H54 (cell line): ENCODE measurements around the gene ASPSCR1.

Experiments used
- DNase-seq: peaks from one replicate; pipeline ENCODE4 v3.0.0; 2011; ENCODE audit warnings: low spot score, mixed read lengths; ENCODE audit not compliant: insufficient read length
- FAIRE-seq: peaks from 3 replicates; lab custom pipeline; 2011; peaks lifted over from hg19 to GRCh38; lab: Jason Lieb, UNC
- POLR2A ChIP-seq: IDR thresholded peaks from 2 replicates; pipeline ENCODE4 v1.6.1; 2011; ENCODE audit warnings: low read depth, mild to moderate bottlenecking, low read length

ASPSCR1 gene, protein sequence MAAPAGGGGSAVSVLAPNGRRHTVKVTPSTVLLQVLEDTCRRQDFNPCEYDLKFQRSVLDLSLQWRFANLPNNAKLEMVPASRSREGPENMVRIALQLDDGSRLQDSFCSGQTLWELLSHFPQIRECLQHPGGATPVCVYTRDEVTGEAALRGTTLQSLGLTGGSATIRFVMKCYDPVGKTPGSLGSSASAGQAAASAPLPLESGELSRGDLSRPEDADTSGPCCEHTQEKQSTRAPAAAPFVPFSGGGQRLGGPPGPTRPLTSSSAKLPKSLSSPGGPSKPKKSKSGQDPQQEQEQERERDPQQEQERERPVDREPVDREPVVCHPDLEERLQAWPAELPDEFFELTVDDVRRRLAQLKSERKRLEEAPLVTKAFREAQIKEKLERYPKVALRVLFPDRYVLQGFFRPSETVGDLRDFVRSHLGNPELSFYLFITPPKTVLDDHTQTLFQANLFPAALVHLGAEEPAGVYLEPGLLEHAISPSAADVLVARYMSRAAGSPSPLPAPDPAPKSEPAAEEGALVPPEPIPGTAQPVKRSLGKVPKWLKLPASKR

DNA sequence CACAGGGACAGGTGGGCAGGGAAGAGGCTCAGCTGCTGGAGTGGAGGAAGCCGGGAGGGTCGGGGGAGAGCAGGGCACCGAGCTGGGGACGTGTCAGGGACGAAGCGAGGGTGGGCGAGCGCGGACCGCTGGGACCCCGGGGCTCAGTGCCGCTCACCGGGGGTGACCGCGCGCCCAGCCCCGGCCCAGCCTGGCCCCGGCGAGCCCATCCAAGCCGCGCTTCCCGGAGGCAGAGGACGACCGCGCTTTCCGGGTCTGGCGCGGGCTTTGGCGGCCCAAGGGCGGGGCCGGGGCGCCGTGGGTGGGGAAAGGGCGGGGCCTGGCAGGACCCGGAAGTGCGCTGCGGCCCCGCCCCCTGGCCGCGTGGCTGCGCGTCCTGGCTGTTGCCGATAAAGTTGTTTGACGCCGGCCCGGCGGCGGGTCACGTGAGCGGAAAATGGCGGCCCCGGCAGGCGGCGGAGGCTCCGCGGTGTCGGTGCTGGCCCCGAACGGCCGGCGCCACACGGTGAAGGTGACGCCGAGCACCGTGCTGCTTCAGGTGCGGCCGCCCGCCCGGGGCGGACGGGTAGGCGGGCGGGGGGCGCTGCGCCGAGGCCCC, at the start of gene ASPSCR1:
ASPSCR1 (plus strand) TSS at position 419 of the 598 bp plus-strand sequence; CDS start at position 437, 18 bp downstream.
- TF ChIP-seq POLR2A, result peak; percentile 51
- FAIRE-seq (no peak), DNase-seq (peak; percentile 79)

DNA sequence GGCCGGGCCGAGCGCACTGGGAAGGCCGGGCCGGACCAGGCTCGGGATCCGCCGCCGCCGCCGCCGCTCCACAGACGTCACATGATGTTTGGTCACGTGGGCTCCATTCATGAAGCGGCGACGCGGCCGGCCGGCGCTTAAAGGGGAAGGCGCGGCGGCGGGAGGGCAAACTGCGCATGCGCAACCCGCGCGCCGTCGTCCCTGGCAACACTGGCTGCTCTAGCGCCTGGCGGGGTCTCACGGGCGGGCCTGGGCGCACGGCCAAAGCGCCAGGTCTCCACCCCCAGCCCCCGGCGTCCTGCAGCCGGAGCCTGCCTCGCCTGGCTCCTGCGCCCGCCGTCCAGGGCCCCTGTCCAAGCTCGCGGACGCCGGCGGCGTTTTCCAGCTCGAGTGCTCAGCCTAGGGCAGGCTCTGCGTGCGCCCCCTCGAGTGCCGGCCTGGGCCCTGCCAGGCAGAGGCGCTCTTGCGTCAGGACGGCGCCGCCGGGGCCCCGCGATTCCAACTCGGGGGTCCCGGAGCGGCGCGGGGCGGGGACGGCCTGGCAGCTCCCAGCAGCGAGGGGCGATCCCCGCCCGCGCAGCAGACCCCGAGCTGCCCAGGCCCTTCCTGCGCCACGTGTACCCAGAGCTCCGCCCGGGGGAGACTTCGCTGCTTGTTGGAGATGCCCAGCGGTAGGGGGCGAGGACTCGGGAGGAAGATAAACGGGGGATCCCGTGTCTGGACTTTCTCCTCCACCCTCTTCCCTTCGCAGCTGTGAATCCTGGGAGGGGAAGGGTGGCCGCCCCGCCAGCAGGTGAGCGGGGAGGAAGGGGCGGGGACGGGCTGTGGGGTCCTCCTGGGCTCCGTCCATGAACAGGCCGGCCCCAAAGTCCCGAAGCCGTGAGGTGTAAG, 49.5 kb upstream of the ASPSCR1 start, which contains the start of gene MAFG:
MAFG (minus strand) TSS at position 83 of the 891 bp plus-strand sequence. CDS start 4,550 bp downstream, outside the sequence.
- FAIRE-seq (no peak), DNase-seq (peak; percentile 92)
- peak; percentile 32; the same call in 1 of the 2 replicates for TF ChIP-seq POLR2A

DNA sequence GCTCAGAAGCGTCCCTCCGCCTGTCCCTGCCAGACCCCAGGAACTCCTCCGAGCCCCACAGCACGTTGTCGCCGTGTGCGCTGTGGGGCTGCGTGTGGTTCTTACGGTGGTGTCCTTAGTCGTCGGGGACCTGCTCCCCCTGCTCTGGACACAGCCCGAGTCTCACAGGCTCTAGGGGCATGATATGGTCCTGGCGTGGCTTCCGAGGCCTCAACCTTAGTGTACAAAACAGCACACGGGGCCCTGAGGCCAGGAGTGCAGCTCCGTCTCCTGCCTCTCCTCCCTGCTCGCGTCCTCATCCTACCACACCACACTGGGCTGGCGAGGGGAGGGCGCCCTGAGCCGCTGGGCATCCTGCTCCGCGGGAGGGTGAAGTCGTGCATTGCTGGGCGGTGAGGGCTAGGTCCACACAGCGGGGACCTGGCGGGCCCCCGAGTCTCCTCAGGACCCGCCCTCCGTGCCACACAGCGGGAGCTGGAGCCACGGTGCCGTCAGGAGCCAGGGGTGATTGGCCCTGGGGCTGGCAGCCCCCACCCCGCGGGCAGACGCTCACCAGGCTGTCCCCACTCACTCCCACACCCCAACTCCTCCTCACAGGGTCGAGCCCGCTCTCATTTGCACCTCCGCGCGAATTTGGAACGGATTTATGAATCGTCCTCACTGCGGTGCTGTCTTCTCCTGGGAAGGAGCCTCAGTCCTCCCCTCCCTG, 48.7 kb upstream of the ASPSCR1 start:
- FAIRE-seq, result no peak
- TF ChIP-seq POLR2A, result no peak; the same call in 1 of the 2 replicates
- DNase-seq, result no peak

DNA sequence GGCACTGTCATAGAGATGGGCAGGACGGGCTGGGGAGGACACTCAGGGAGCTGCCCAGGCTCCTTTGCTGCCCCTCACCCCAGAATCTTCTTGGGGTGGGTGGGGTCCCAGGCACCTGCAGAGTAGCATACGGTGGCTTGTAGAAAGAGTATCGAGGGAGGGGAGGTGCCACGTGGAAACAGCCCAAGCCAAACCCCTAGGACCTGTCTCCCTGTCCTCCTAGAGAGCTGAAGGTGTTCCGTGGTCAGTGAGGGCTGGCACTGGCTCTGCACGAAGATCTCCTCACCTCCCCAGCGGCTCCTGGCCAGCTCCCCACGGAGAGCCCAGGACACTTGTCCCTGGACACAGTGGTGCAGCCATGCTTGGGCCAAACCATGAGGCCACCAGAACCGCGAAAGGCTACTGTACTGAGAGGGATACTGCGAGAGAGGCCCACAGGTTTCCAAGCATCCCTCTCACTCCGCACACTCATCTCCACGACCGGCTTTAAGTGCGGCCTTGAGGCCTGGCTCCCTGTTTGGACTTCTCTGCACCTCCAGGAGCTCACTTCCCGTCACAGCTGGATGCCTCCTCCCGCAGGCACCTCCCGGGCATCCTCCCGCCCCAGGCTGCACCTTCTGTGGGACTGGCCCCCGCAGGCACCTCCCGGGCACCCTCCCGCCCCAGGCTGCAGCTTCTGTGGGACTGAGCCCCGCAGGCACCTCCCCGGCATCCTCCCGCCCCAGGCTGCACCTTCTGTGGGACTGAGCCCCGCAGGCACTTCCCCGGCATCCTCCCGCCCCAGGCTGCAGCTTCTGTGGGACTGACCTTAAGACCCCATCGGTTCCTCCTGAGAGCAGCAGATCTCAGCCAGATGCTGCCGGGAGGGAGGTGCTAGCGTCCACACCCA, 47.9 kb upstream of the ASPSCR1 start:
- TF ChIP-seq POLR2A, result no peak
- DNase-seq (no peak), FAIRE-seq (no peak)

DNA sequence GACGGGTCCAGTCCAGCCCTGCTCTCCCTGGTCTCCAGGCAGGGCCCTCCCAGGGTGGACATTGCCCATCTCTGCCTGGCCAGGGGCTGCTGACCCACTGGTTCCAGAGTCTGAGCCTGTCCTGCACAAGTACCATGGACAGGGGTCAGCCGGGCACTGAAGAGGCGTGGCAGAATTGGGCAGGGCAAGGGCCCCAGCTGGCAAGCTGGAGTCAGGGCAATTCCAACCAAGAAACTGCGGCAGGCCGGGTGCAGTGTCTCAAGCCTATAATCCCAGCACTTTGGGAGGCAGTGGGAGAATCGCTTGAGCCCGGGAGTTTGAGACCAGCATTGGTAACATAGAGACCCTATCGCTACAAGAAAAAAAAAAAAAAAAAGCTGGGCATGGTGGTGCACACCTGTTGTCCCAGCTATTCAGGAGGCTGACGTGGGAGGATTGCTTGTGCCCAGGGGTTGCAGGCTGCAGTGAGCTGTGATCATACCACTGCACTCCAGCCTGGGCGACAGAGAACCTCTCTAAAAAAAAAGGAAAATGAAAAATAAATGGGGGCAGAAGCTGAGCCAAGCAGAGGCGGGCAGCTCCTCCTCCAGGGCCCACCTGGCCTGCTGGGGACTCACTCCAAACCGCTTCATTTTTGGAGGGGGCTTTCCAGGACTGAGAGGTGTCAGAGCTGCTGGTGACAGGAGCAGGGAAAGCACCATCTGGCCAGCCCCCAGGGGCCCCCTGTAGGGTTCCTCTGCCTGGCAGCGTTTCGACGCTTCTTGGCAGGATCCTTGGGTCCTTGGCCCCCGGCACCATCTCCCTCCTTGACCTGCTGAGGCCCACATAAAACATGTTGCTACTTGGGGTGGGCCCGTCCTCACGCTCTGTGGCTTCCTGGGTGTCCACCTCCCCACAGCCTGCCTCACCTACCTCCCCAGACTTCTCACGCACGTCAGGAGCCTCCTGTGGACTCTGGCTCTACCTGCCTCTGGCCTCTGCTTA, 47.0 kb upstream of the ASPSCR1 start:
- FAIRE-seq (no peak), DNase-seq (peak; percentile 51)
- TF ChIP-seq POLR2A, result no peak

DNA sequence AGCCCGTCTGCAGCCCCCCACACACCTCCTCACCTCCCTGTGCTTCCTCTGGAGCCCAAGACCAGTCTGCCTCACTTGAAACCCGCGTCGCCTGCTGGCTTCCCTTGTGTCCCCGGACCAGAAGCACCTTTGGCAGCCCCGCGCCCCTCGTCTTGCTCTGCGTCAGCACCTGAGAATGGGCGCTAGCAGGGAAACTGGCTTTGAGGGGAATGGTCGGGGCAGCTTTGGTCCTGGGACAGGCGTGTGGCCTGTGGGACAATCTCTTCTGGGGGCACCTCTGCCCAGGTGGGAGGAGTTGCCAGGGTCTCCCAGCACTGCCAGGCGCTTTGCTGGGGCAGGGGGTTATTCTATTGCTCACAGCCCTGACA, 46.3 kb upstream of the ASPSCR1 start:
- no peak for FAIRE-seq
- no peak for TF ChIP-seq POLR2A
- DNase-seq, result no peak

DNA sequence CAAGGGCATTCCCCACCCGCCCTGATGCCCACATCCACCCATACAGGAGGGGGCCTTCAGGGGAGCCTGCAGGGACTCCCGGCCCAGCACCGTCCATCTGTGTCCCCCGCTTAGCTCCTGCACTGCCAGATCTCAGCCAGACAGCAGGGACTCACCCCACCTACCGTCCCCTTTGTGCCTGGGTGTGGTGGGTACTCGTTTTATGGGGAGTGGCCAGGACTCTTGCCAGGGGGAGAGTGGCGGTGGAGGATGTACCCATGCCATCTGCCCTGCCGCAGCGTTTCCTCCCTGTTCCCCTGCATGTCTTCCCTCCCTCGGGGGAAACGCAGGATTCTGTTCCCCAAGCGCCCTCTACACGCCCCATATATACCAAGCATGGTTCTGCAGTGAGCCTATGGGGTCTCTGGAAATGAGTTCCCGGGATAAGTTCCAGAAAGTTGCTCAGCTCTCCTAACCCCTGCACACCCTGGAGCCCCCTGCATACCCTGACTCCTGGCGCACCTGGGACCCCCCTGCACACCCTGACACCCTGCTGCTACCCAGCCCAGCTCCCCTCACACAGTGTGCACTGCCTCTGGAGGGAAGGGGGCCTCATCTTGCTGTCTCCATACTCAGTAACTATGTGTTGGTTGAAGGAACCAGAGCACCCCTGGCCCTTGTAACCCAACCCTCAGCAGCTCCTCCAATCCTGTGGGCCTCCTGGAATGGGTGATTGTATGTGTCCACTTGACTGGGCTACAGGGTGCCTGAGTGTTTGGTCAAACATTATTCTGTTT, 45.7 kb upstream of the ASPSCR1 start:
- FAIRE-seq (no peak), DNase-seq (no peak)
- no peak; the same call in 1 of the 2 replicates for TF ChIP-seq POLR2A

DNA sequence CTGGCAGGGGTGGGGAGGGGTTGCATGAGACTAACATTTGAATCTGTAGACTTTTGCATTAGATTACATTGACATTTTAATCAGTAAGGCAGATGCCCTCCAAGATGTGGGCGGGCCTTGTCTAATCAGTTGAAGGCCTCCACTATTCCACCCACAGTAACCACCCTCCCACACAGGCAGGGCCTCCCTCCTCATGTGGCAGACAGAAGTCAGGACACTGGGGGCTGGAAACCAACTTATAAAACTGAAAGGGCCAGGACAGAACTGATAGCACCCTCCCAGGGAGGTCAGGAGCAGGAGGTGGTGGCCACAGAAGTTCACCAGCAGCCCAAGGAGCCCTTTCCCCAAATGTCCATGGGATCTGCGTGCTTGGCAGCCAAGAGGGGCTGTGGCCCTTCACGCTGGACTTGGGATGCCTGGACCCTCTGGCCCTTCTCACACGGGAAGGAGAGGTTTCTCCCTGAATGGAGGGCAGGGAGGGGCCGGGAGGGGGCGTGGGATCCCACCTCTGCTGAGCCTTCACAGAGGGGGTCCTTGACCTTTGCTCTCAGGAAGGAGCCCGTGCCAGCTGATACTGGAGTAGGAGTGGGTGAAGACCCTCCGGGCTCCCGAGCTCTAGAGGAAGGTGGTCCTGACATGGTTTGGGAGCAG, 45.0 kb upstream of the ASPSCR1 start:
- FAIRE-seq (no peak), DNase-seq (no peak)

DNA sequence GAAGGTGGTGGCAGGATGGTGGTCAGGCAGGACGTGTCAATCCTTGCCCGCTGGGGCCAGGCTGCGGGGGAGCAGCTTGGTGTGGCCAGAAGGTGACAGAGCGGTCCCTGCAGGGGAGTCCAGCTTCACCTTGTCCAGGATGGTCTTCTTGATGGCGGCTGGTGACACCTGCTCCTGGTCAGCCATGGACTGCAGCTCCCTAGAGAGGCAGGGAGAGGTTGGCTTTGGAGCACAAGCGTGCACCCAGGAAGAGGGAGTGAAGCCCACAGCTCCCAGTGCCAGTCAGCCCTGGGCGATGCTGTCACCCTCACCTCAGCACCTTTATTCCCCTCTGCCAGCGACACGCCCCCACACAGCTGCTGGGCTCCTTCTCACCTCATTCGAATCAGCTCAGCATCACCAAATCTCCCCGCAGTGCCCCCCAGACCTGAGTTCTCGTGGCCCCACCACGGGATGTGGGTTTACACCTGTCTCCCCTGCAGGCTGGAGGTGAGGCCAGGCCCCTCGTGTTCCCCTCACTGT, 44.2 kb upstream of the ASPSCR1 start:
- FAIRE-seq (no peak), DNase-seq (no peak)
- 0 out of 2 replicates have a peak, but pooled peaks have one; percentile 6 for TF ChIP-seq POLR2A

More for the DNA sequence above, 45.0 kb upstream of the ASPSCR1 start:
- TF ChIP-seq POLR2A, result peak; percentile 8; the same call in 1 of the 2 replicates
